HG03432 (cell line): Measurements from ENCODE around the gene SLC25A11.
"Not testable (repeated sequence)": the region's sequence is repeated elsewhere in the genome, so short reads cannot be mapped to it uniquely, and the experiment has no call there.

Experiments used
- ATAC-seq: cut with Tn5 transposase; IDR thresholded peaks from one replicate; pipeline ENCODE4 v1.9.1; 2021; ENCODE audit warnings: mild to moderate bottlenecking, moderate library complexity; ENCODE audit not compliant: unreplicated experiment

Gene SLC25A11

GRCh38 chr17:4921320-4921719 lies 18.5 kb downstream of the SLC25A11 start:
- no peak for ATAC-seq

DNA sequence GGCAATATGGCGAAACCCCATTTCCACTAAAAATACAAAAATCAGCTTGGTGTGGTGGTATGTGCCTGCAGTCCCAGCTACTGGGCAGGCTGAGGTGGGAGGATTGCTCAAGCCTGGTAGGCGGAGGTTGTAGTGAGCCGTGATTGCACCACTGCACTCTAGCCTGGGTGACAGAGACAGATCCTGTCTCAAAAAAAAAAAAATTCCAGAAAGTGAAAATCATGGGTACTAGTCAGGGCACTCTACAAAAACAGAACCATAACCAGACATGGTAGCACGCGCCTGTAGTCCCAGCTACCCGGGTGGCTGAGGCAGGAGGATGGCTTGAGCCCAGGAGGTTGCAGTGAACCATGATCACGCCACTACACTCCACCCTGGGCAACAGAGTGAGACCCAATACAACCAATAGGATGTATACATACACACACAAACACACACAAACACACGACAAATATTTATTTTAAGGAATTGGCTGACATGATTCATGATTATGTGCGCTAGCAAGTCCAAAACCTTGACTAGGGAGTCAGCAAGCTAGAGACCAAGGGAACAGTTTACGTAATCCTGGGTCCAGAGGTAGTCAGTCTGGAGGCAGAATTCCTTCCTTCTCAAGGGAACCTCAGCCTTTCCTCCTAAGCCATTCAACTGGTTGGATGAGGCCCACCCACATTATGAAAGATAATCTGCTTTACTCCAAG lies 19.3 kb downstream of the SLC25A11 start:
- no peak for ATAC-seq

DNA sequence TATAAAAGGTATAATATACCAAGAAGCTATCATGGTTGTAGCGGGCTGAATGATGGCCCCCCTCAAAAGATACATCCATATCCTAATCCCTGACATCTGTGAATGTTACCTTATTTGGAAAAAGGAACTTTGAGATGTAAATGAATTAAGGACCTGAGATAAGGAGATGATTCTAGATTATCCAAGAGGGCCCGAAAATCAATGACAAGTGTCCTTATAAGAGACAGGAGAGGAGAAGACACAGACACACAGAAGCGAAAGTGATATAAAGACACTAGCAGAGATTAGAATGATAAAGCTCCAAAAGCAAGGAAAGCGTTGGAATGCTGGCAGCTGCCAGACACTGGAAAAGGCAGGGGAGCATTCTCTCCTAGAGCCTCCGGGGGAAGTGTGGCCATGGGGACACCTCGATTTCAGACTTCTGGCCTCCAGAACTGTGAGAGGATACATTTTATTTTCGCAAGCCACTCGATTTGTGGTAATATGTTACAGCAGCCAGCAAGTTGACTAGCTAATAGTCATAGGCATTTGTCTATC lies 20.3 kb downstream of the SLC25A11 start:
- ATAC-seq: no peak

GRCh38 chr17:4914551-4914950 lies 25.3 kb downstream of the SLC25A11 start:
- ATAC-seq: not testable (repeated sequence)

DNA sequence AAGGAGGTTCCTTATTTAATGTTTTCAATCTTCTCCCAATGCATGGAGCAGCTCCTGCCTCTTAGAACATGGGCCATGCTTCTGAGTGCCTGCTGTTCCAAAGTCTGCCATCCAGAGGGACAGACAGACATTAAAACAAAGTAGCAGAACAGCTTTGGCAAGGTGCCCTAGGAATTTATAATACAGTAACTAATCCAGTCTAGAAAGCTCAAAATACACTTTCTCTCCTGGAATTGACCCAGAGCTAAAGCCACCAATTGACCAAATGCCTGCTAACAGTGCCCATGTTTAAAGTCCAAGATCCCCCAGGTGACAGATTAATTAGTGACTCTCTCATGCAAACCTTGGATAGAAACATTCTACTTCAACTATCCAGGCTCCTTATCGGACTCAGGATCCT lies 25.9 kb downstream of the SLC25A11 start:
- no peak for ATAC-seq

- ATAC-seq: no peak
Observed at GRCh38 chr17:4908711-4909496, 30.9 kb downstream of the SLC25A11 start.

DNA sequence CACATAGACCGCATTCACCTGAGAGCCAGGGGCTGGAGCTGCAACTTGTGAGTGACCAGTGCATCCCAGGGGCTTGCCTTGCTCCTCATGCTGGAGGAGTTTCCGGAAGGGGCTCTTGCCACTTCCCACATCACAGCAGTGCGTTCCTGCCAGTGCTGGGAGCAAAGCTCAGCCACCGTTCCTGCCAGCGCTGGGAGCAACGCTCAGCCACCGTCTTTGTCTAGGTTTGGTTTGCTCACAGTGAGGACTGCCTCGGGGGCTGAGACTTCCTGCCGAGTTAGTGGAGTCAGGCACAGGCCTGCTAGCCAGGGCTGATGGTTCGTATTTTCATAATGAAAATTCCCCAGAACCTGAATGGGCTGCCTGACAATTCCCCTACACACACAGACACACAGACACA lies 31.5 kb downstream of the SLC25A11 start:
- ATAC-seq: no peak

DNA sequence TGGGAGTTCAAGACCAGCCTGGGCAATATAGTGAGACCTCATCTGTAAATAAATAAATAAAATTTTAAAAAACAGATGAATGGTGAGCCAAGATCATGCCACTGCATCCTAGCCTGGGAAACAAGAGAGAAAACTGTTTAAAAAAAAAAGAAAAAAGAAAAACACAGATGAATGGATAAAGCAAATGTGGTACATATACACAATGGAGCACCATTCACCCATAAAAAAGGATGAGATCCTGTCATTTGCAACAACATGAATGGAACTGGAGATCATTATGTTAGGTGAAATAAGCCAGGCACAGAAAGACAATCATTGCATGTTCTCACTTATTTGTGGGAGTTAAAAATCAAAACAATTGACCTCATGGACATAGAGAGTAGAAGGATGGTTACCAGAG lies 33.2 kb downstream of the SLC25A11 start:
- not testable (repeated sequence) for ATAC-seq

- no peak for ATAC-seq
Observed at GRCh38 chr17:4903051-4903818, 36.6 kb downstream of the SLC25A11 start, which contains the start of gene CHRNE. Gene CHRNE, minus strand, starts transcription at chr17:4903098. Its CDS starts 35 bp downstream, at chr17:4903063.

DNA sequence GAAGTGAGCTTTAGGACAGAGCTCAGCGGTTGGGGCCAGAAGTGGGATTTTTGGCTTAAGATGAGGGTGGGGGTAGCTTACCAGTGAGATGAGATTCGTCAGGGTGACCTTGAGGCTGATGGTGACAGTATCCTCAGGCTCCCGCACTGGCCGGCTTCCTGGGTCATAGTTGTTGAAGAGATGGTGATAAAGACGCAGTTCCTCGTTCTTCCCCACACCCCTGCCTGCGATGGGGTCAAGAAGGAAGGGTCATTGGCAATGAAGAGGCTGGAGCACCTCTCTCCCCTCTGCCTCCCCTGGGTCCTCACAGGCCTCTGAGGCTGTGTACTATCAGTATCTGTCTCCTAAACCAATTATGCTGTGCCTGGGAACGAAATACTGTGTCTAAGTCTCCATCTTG lies 37.3 kb downstream of the SLC25A11 start:
- no peak for ATAC-seq

- no peak for ATAC-seq
Observed at GRCh38 chr17:4901648-4902344, 38.0 kb downstream of the SLC25A11 start.

DNA sequence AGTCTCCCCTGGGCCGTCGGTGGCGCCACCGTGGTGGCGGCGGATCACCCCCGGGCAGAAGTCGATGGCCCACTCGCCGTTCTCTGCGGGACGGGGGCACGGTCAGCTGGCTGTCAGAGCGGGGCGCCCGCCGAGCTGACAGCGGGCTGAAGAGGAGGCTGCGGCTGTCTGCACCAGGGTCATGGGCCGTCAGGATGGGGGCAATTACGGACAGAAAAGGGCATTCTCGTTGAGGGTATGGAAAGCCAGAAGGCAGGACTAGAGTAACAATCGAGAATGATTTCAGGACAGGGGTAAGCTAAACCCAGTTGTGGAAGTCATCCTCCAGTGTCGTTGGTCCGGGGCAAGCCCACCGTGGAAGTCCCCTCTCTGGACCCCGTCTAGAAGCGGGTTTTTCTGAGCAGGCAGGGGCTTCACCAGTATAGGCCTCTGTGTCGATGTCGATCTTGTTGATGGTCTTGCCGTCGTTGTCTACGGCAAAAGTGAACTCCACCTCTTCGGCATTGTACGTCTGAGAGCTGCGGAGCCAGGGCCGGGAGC lies 38.7 kb downstream of the SLC25A11 start:
- no peak for ATAC-seq

GRCh38 chr17:4900231-4901107 lies 39.4 kb downstream of the SLC25A11 start:
- ATAC-seq: no peak

DNA sequence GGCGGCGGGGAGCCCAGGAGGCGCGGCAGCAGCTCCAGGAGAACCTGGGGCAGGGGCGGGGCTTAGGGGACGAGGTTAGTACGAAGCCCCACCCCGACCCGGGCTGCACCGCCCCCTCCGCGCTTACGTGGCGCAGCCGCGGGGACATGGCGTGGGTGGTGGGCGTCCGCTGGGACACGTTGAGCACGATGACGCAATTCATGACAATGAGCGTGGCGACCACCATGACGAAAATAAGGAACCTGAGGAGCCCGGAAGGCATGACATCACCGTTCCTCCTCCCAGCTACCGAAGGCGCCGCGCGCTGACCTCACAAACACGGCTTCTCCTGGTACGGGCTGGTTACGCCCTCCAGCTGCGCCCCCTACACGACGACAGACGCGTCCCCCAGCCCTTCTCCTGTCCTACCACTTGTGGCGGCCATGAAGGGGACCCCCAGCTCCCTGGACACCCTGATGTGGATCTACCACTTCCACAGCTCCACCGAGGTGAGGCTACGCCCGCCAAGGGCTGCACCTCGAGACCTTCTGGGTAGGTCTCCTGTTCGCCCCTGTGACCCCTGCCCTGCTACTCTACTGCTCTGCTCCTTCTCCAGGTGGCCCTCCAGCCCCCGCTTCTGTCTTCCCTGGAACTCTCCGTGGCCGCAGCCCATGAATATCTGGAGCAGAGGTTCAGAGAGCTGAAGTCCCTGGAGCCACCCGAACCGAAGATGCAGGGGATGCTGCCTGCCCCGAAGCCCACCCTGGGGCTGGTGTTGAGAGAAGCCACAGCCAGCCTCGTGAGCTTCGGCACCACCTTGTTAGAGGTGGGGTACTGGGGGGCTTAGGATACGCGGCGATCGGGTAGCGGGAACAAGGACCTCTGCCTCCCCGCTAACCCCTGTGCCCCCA lies 40.3 kb downstream of the SLC25A11 start, which contains the start of gene C17orf107:
C17orf107 (plus strand) TSS at position 196 of the 890 bp plus-strand sequence; CDS start at position 423, 227 bp downstream.
- no peak for ATAC-seq

DNA sequence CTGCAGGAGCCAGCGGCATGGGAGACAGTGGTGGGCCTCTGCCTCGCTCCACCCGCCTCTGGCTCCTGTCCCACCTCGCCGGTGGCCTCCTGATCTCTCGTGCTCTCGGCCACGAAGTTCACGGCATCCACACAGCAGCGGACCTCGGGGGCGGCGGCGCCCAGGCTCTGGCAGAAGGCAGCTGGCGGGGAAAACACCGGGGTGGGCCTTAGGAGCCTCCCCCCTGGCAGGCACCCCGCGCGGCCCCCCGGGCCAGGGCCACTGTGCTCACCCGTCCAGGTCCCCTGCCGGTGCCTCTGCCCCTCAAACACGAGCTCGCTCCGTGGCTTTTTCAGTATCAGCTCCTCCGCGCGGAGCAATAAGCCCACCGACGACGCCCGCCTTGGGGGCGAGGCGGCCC lies 40.9 kb downstream of the SLC25A11 start:
- no peak for ATAC-seq

DNA sequence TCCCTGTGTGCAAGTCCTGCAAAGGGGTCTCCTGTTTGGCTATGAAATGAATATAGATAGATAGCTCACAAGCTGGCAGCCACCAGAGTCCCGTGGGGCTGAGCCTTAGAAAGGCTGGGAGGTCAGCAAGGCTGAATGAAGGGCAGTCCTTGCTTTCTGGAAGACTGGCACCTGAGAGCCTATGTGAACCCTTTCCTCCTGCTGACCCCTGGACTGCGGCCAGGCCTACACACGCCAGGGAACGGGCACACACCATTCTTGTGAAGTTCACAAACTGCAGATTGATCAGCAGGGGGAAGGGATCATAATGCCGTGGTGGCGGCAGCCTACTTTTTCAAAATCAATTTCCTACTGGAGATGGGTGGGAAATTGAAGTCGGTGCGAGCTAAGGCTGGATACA lies 41.5 kb downstream of the SLC25A11 start:
- no peak for ATAC-seq

GRCh38 chr17:4897785-4898184 lies 42.1 kb downstream of the SLC25A11 start:
- ATAC-seq: no peak

- no peak for ATAC-seq
Observed at GRCh38 chr17:4897198-4897687, 42.6 kb downstream of the SLC25A11 start.
